Erythroblast (primary cell): ENCODE data around the gene NFATC2IP.

Experiments
- DNase-seq, 2 experiments: peaks; one replicate each; lab custom pipeline; 2025; lab: John Stamatoyannopoulos, UW
- GATA1 ChIP-seq: IDR thresholded peaks from 2 replicates; pipeline ENCODE4 v1.6.1; 2011; ENCODE audit warnings: low read depth, mild to moderate bottlenecking, control low read depth, low read length, moderate library complexity
- POLR2A ChIP-seq: IDR thresholded peaks from 2 replicates; pipeline ENCODE4 v1.6.1; 2011; ENCODE audit warnings: mild to moderate bottlenecking, low read length

The NFATC2IP gene

GRCh38 chr16:29011851-29012250, 61.1 kb downstream of the NFATC2IP start:
- TF ChIP-seq POLR2A (no peak), GATA1 (no peak)
- DNase-seq, result no peak

DNA sequence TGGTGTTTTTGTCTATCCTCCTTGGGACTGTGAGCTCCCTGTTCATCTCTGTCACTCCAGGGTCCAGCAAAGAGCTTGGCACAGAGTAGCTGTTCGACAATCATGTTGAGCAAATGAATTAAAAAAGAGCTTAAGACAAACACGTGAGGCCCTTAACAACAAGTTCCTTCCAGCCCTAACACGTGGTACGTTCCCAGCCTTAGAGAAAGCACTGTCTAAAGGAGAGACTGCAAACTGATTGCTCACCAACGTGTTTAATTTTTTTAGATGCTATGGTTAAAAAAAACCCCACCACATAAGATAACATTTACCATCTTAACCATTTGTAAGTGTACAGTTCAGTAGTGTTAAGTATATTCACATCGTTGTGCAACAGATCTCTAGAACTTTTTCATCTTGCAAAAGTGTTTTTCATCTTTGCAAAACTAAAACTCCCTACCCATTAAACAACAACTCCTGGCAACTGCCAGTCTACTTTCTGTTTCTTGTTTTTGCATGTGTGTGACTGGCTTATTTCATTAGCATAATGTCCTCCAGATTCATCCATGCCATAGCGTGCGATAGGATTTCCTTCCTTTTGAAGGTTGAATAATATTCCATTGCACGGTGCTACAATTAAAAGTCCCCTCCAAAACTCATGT, 62.3 kb downstream of the NFATC2IP start:
- TF ChIP-seq GATA1 (no peak), POLR2A (no peak)
- DNase-seq, result no peak

- DNase-seq, result no peak
- TF ChIP-seq POLR2A (no peak), GATA1 (no peak)
These were observed 63.9 kb downstream of the NFATC2IP start for GRCh38 chr16:29014561-29015069.
